H1 (cell line): ENCODE results near the gene AKAP7. TPM values are rescaled to one million over a fixed set of nuclear protein-coding genes. Genes with fewer than 3 reads are reported as not detected.

ENCODE experiments used
- CTCF ChIA-PET: fragments of 300-600 bp; sonication (Branson Sonifier 250); formaldehyde crosslinking; loops from one replicate; lab custom pipeline; 2021; ENCODE audit not compliant: partially characterized antibody; lab: Charles Lee
- POLR2A ChIA-PET: fragments of 300-600 bp; sonication (Branson Sonifier 250); formaldehyde crosslinking; loops from one replicate; lab custom pipeline; 2021; ENCODE audit warnings: inconsistent platforms; ENCODE audit not compliant: partially characterized antibody; lab: Charles Lee
- DNase-seq, 2 experiments: peaks; one replicate each; pipeline versions ENCODE4 v3.0.0 to v3.0.0-alpha.2; 2010 to 2022; ENCODE audit warnings: low spot score in 2 of 2, low read depth in 1 of 2, mixed read lengths in 1 of 2
- FAIRE-seq: peaks from 2 replicates; lab custom pipeline; 2011; peaks lifted over from hg19 to GRCh38; lab: Jason Lieb, UNC
- H2AFZ ChIP-seq: 2 replicates; pipeline ENCODE4 v1.8.1; 2012; ENCODE audit warnings: low read length, inconsistent platforms
- H2AK5ac ChIP-seq: 2 replicates; pipeline ENCODE4 v1.6.1; 2013; ENCODE audit warnings: low read depth, low read length
- H2BK120ac ChIP-seq: replicated peaks from 2 replicates; pipeline ENCODE3; 2013; ENCODE audit warnings: low read depth, low read length, inconsistent platforms
- H2BK12ac ChIP-seq: 2 replicates; pipeline ENCODE4 v1.6.1; 2013; ENCODE audit warnings: low read depth, low read length
- H2BK15ac ChIP-seq: 2 replicates; pipeline ENCODE4 v1.6.1; 2013; ENCODE audit warnings: low read length
- H2BK20ac ChIP-seq: 2 replicates; pipeline ENCODE4 v1.6.1; 2013; ENCODE audit warnings: low read length
- H2BK5ac ChIP-seq: 2 replicates; pipeline ENCODE4 v1.6.1; 2013; ENCODE audit warnings: low read depth, low read length
- H3K14ac ChIP-seq: 2 replicates; pipeline ENCODE4 v1.6.1; 2013; ENCODE audit warnings: inconsistent platforms; ENCODE audit not compliant: insufficient read length
- H3K18ac ChIP-seq: 2 replicates; pipeline ENCODE4 v1.6.1; 2013; ENCODE audit warnings: low read length; ENCODE audit errors: extremely low read depth
- H3K23ac ChIP-seq: 2 replicates; pipeline ENCODE4 v1.6.1; 2013; ENCODE audit warnings: inconsistent platforms; ENCODE audit not compliant: insufficient read length
- H3K23me2 ChIP-seq: 2 replicates; pipeline ENCODE4 v1.6.1; 2013; ENCODE audit warnings: low read depth, low read length
- H3K27ac ChIP-seq: 2 replicates; pipeline ENCODE4 v1.6.1; 2011; ENCODE audit warnings: low read depth, low read length, inconsistent platforms
- H3K27me3 ChIP-seq, 4 experiments: replicated peaks in 1 of 4; 1 replicate in 1 of 4; 2 replicates in 3 of 4; pipeline versions ENCODE4 v1.6.1 to v1.8.1; 2011 to 2013; ENCODE audit warnings: low read length in 3 of 4, mild to moderate bottlenecking in 3 of 4, inconsistent platforms in 2 of 4, mixed read lengths in 2 of 4, moderate library complexity in 1 of 4; ENCODE audit not compliant: control insufficient read depth in 3 of 4, insufficient read depth in 3 of 4; ENCODE audit errors: extremely low read depth in 1 of 4
- H3K36me3 ChIP-seq, 4 experiments: 2 replicates each; pipeline versions ENCODE4 v1.6.1 to v1.8.1; 2011 to 2013; ENCODE audit warnings: mild to moderate bottlenecking in 4 of 4, low read length in 3 of 4, moderate library complexity in 2 of 4, control low read depth in 1 of 4, inconsistent platforms in 1 of 4; ENCODE audit not compliant: insufficient read depth in 4 of 4, control insufficient read depth in 2 of 4
- H3K4ac ChIP-seq: replicated peaks from 2 replicates; pipeline ENCODE3; 2013; ENCODE audit warnings: low read length, low read depth, mixed read lengths, inconsistent platforms; ENCODE audit not compliant: insufficient read length
- H3K4me1 ChIP-seq, 4 experiments: replicated peaks in 1 of 4; 1 replicate in 1 of 4; 2 replicates in 3 of 4; pipeline versions ENCODE4 v1.6.1 to v1.8.1; 2011 to 2013; ENCODE audit warnings: low read length in 3 of 4, inconsistent platforms in 2 of 4, mixed read lengths in 1 of 4; ENCODE audit not compliant: insufficient read depth in 4 of 4, control insufficient read depth in 3 of 4
- H3K4me2 ChIP-seq, 2 experiments: 2 replicates each; pipeline versions ENCODE4 v1.6.1 to v1.8.1; 2011 to 2013; ENCODE audit warnings: low read depth in 2 of 2, low read length in 2 of 2, control low read depth in 1 of 2, inconsistent platforms in 1 of 2, mild to moderate bottlenecking in 1 of 2; ENCODE audit not compliant: insufficient read depth in 1 of 2
- H3K4me3 ChIP-seq, 4 experiments: fragments of 200-600, 300-600 bp in 1 of 4; sonication (generic), shearing (Covaris generic), sonication (Bioruptor Twin) in 1 of 4; 2 replicates each; pipeline versions ENCODE4 v1.5.1 to v1.8.1; 2011 to 2016; ENCODE audit warnings: low read length in 4 of 4, low read depth in 3 of 4, control low read depth in 2 of 4, inconsistent platforms in 2 of 4, mild to moderate bottlenecking in 2 of 4, mixed read lengths in 1 of 4, moderate library complexity in 1 of 4; ENCODE audit not compliant: insufficient read depth in 2 of 4; ENCODE audit errors: extremely low read depth in 1 of 4
- H3K56ac ChIP-seq: replicated peaks from 2 replicates; pipeline ENCODE3; 2013; ENCODE audit warnings: low read depth, mild to moderate bottlenecking, mixed read lengths, low read length, inconsistent platforms; ENCODE audit not compliant: insufficient read length
- H3K79me1 ChIP-seq: 2 replicates; pipeline ENCODE4 v1.6.1; 2013; ENCODE audit warnings: low read depth, low read length, control low read depth
- H3K79me2 ChIP-seq, 2 experiments: 2 replicates each; pipeline versions ENCODE4 v1.6.1 to v1.8.1; 2012 to 2013; ENCODE audit warnings: low read length in 2 of 2, mild to moderate bottlenecking in 2 of 2, inconsistent platforms in 1 of 2; ENCODE audit not compliant: insufficient read depth in 2 of 2, control insufficient read depth in 1 of 2
- H3K9ac ChIP-seq, 4 experiments: replicated peaks in 1 of 4; 1 replicate in 1 of 4; 2 replicates in 3 of 4; pipeline versions ENCODE4 v1.6.1 to v1.8.1; 2011 to 2013; ENCODE audit warnings: low read depth in 3 of 4, low read length in 3 of 4, control low read depth in 2 of 4, mild to moderate bottlenecking in 2 of 4, moderate library complexity in 2 of 4, inconsistent platforms in 1 of 4; ENCODE audit errors: extremely low read depth in 1 of 4
- H3K9me3 ChIP-seq, 2 experiments: 2 replicates each; pipeline versions ENCODE4 v1.6.1 to v1.8.1; 2012 to 2013; ENCODE audit warnings: mild to moderate bottlenecking in 2 of 2, moderate library complexity in 2 of 2, control low read depth in 1 of 2, inconsistent platforms in 1 of 2, low read depth in 1 of 2, low read length in 1 of 2, mixed read lengths in 1 of 2; ENCODE audit not compliant: insufficient read depth in 2 of 2
- H4K20me1 ChIP-seq, 2 experiments: replicated peaks in 1 of 2; 2 replicates each; pipeline versions ENCODE3 to v1.8.1; 2011 to 2013; ENCODE audit warnings: inconsistent platforms in 2 of 2, low read length in 2 of 2, mild to moderate bottlenecking in 1 of 2; ENCODE audit not compliant: insufficient read depth in 2 of 2, control insufficient read depth in 1 of 2
- H4K5ac ChIP-seq: 2 replicates; pipeline ENCODE4 v1.6.1; 2013; ENCODE audit warnings: low read length, low read depth, mixed read lengths, inconsistent platforms; ENCODE audit not compliant: insufficient read length
- H4K8ac ChIP-seq: 2 replicates; pipeline ENCODE4 v1.8.0; 2013; ENCODE audit warnings: mild to moderate bottlenecking, moderate library complexity, low read length, inconsistent platforms; ENCODE audit not compliant: insufficient read depth; ENCODE audit errors: extremely low read depth
- H4K91ac ChIP-seq: replicated peaks from 2 replicates; pipeline ENCODE3; 2013; ENCODE audit warnings: low read length, mixed read lengths, inconsistent platforms; ENCODE audit not compliant: insufficient read length
- BRCA1 ChIP-seq: IDR thresholded peaks from 2 replicates; pipeline ENCODE4 v1.6.1; 2012; ENCODE audit warnings: low read depth, low read length, improper control_type of control experiment
- CHD1 ChIP-seq: IDR thresholded peaks from 2 replicates; pipeline ENCODE4 v1.6.1; 2012; ENCODE audit warnings: low read depth, low read length, improper control_type of control experiment
- EGR1 ChIP-seq: IDR thresholded peaks from 2 replicates; pipeline ENCODE4 v1.6.1; 2011; ENCODE audit warnings: low read depth, low read length, borderline replicate concordance
- EZH2 ChIP-seq: fragments of 200-600 bp; sonication (generic); IDR thresholded peaks from 2 replicates; pipeline ENCODE4 v1.7.1; 2012; ENCODE audit warnings: low read depth, mild to moderate bottlenecking, moderate library complexity, low read length, inconsistent platforms; ENCODE audit not compliant: severe bottlenecking
- GTF2F1 ChIP-seq: IDR thresholded peaks from 2 replicates; pipeline ENCODE4 v1.6.1; 2012; ENCODE audit warnings: low read depth, low read length, improper control_type of control experiment, borderline replicate concordance
- JUN ChIP-seq: IDR thresholded peaks from 2 replicates; pipeline ENCODE4 v1.6.1; 2011; ENCODE audit warnings: low read depth, mild to moderate bottlenecking, improper control_type of control experiment, low read length
- KDM5A ChIP-seq: fragments of 200-600 bp; IDR thresholded peaks from 2 replicates; pipeline ENCODE4 v1.7.1; 2012; ENCODE audit warnings: mild to moderate bottlenecking, low read length, inconsistent platforms, mixed read lengths
- POLR2A ChIP-seq, 2 experiments: IDR thresholded peaks; 1 replicate in 1 of 2; 2 replicates in 1 of 2; pipeline ENCODE4 v1.6.1; 2011; ENCODE audit warnings: low read depth in 2 of 2, low read length in 2 of 2, mild to moderate bottlenecking in 2 of 2; ENCODE audit errors: control extremely low read depth in 1 of 2
- RBBP5 ChIP-seq: IDR thresholded peaks from 2 replicates; pipeline ENCODE4 v1.7.1; 2012; ENCODE audit warnings: low read depth, mild to moderate bottlenecking, inconsistent platforms, low read length, moderate library complexity, borderline replicate concordance
- WGBS, 2 experiments: shearing (Covaris generic) in 1 of 2; methylation state at CpG; one replicate each; pipeline versions ENCODE4 v1.1.6 to v1.1.7; 2013 to 2015; ENCODE audit warnings: low lambda C conversion rate in 2 of 2, mixed read lengths in 2 of 2, inconsistent platforms in 1 of 2, low coverage in 1 of 2, missing lambda C conversion rate in 1 of 2; ENCODE audit not compliant: insufficient replicate concordance in 2 of 2, insufficient coverage in 1 of 2, insufficient read length in 1 of 2; ENCODE audit errors: extremely low coverage in 1 of 2, missing lambda C conversion rate in 1 of 2; 5-methylcytosine and 5-hydroxymethylcytosine counted together
- polyA plus RNA-seq, 7 experiments: library from polyadenylated mRNA; depleted of rRNA in 3 of 7; stranded (reverse) in 5 of 7; unstranded in 2 of 7; fragments of >200 nt in 5 of 7; fragments of 200-250 nt in 2 of 7; gene quantifications; 1 replicate in 5 of 7; 2 replicates in 1 of 7; 4 replicates in 1 of 7; pipeline versions ENCODE4 v1.2.1 to v1.2.3, GENCODE V29; 2011 to 2013; ENCODE audit warnings: missing spikeins in 2 of 7, mixed read lengths in 2 of 7
- total RNA-seq: library from RNA; stranded (reverse); fragmentation: NEBNext Ultra II Directional; extraction: Animal tissue kit (Norgen Biotek cat#: 25700); gene quantifications from 2 replicates; pipeline ENCODE4 v1.2.1, GENCODE V29; 2021

Gene AKAP7
- total and polyA plus RNA-seq, 2 of the 8 experiments (the other 6 are each of a cell fraction or from before 2014, with no cell fraction given): 4.7 to 16.9 TPM

DNA sequence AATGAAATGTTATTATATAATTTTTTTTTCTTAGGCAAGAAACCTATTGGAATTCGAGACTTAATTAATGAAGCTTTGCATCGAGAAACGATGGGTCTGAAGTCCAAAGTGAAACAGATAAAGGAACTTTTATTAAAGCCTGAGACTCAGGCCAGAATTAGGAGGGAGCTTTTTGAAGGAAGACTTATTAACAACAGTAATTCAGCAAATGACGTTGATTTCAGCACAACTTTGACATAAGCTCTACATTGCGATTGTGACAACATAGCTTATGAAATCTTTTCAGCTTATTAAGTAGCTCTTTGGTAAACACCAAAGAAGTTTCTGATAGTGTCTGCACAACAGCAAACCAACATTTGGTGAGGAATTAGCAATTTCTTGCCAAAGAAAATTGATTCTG, 147.1 kb downstream of the AKAP7 start:
- H3K4me2 ChIP-seq: no peak overlapping the region

More for the DNA sequence above, 147.1 kb downstream of the AKAP7 start:
- H3K4ac ChIP-seq: peak overlapping the region; percentile 32
- no peak overlapping the region for H3K4me3 ChIP-seq
- CTCF ChIA-PET: interaction anchor here (0.6 to 0.8 kb wide), 2 partner anchors 27 to 88 kb away, joined by 3 read pairs; no protein-coding TSS in a partner anchor
- no peaks in the 10 kb centered on the region for H3K23me2 ChIP-seq
- H3K36me3 ChIP-seq: peaks cover 0 to 2% (median 0%) of the 10 kb centered on the region in 4 experiments; a peak in 1 of 8 replicates
- no peak overlapping the region for H2BK120ac ChIP-seq
- no peaks in the 10 kb centered on the region; the same call in 1 of the 2 replicates for H3K79me1 ChIP-seq
- H3K79me2 ChIP-seq: no peaks in the 10 kb centered on the region
- WGBS, 2 experiments: 89% methylated on average over 5 of the region's 5 CpGs; no CpG with 5 or more reads in 1 of the 2 experiments
- H3K9me3 ChIP-seq: no peaks in the 10 kb centered on the region
- no peak overlapping the region for H2BK12ac ChIP-seq
- H3K23ac ChIP-seq: no peak overlapping the region
- H2BK20ac ChIP-seq: no peak overlapping the region
- no peak overlapping the region for H2AK5ac ChIP-seq
- no peaks in the 10 kb centered on the region for H3K27me3 ChIP-seq
- H2AFZ ChIP-seq: no peak overlapping the region
- no peak overlapping the region for H4K5ac ChIP-seq
- no peak overlapping the region for H2BK15ac ChIP-seq
- no peak overlapping the region for H3K27ac ChIP-seq
- H4K91ac ChIP-seq: no peak overlapping the region
- no peak for FAIRE-seq
- TF ChIP-seq GTF2F1 (no peak), EZH2 (no peak), CHD1 (no peak), POLR2A (IDR thresholded peaks at IDR 0.05; ENCODE audit: control extremely low read depth in 1 of 2, low read depth in 2 of 2, low read length in 2 of 2) (no peak), BRCA1 (no peak), KDM5A (no peak), EGR1 (no peak), RBBP5 (no peak), JUN (no peak)
- no peak overlapping the region for H2BK5ac ChIP-seq
- H3K4me1 ChIP-seq: peaks cover 3 to 10% (median 6%) of the 10 kb centered on the region in 4 experiments; a peak in 6 of 7 replicates
- H3K9ac ChIP-seq: no peak overlapping the region
- POLR2A ChIA-PET: interaction anchor here (0.5 to 1.8 kb wide), 4 partner anchors 10 to 252 kb away, joined by 3 to 6 read pairs (median 4); no protein-coding TSS in a partner anchor
- no peak overlapping the region for H4K8ac ChIP-seq
- DNase-seq: no peak
- no peak overlapping the region for H3K18ac ChIP-seq
- H4K20me1 ChIP-seq: no peaks in the 10 kb centered on the region
- H3K56ac ChIP-seq: no peak overlapping the region
- no peak overlapping the region for H3K14ac ChIP-seq
